GM19452 (cell line): ENCODE results near the gene C6orf89.

Experiments used
- ATAC-seq: cut with Tn5 transposase; IDR thresholded peaks from one replicate; pipeline ENCODE4 v1.9.1; 2021; ENCODE audit not compliant: unreplicated experiment

Gene C6orf89

GRCh38 chr6:36852481-36853147, 33.1 kb upstream of the C6orf89 start:
- no peak for ATAC-seq

- no peak for ATAC-seq
Observed at GRCh38 chr6:36853325-36853724, 32.4 kb upstream of the C6orf89 start.

- no peak for ATAC-seq
Observed at GRCh38 chr6:36855750-36856149, 30.0 kb upstream of the C6orf89 start.

GRCh38 chr6:36856277-36856676, 29.5 kb upstream of the C6orf89 start:
- ATAC-seq: no peak

GRCh38 chr6:36857325-36857724, 28.4 kb upstream of the C6orf89 start:
- no peak for ATAC-seq

- no peak for ATAC-seq
Observed at GRCh38 chr6:36858407-36858981, 27.3 kb upstream of the C6orf89 start.

- no peak for ATAC-seq
Observed at GRCh38 chr6:36860126-36860525, 25.6 kb upstream of the C6orf89 start.

- no peak for ATAC-seq
Observed at GRCh38 chr6:36862164-36862847, 23.4 kb upstream of the C6orf89 start.

- no peak for ATAC-seq
Observed at GRCh38 chr6:36862848-36863382, 22.8 kb upstream of the C6orf89 start.

- no peak for ATAC-seq
Observed at GRCh38 chr6:36863670-36864540, 21.8 kb upstream of the C6orf89 start.

- no peak for ATAC-seq
Observed at GRCh38 chr6:36865835-36866234, 19.9 kb upstream of the C6orf89 start.

- no peak for ATAC-seq
Observed at GRCh38 chr6:36867471-36868224, 18.1 kb upstream of the C6orf89 start.

- no peak for ATAC-seq
Observed at GRCh38 chr6:36871686-36872085, 14.1 kb upstream of the C6orf89 start.

- ATAC-seq: no peak
Observed at GRCh38 chr6:36873115-36873514, 12.6 kb upstream of the C6orf89 start.

- ATAC-seq: no peak
Observed at GRCh38 chr6:36873612-36874442, 11.9 kb upstream of the C6orf89 start.

GRCh38 chr6:36874443-36875249, 11.1 kb upstream of the C6orf89 start, which contains the start of gene PPIL1:
PPIL1 (minus strand) TSS chr6:36874803; CDS start chr6:36874772, 31 bp downstream.
- peak; percentile 75 for ATAC-seq

GRCh38 chr6:36875250-36875633, 10.5 kb upstream of the C6orf89 start:
- ATAC-seq: no peak

- no peak for ATAC-seq
Observed at GRCh38 chr6:36884610-36885009, 1.1 kb upstream of the C6orf89 start.
